ENCODE measurements around the gene SNRPD3. TPM values are rescaled to one million over a fixed set of nuclear protein-coding genes. Genes with fewer than 3 reads are reported as not detected.
"Not testable (repeated sequence)": the region's sequence is repeated elsewhere in the genome, so short reads cannot be mapped to it uniquely, and the experiment has no call there.

SNRPD3 gene
- polyA plus RNA-seq, 3 donors: 221 to 231 (median 227) TPM

GRCh38 chr22:24606340-24606739, 50.5 kb downstream of the SNRPD3 start:
- DNase-seq (ENCODE audit: low read depth in 3 of 3, low spot score in 2 of 3): not testable (repeated sequence)

DNA sequence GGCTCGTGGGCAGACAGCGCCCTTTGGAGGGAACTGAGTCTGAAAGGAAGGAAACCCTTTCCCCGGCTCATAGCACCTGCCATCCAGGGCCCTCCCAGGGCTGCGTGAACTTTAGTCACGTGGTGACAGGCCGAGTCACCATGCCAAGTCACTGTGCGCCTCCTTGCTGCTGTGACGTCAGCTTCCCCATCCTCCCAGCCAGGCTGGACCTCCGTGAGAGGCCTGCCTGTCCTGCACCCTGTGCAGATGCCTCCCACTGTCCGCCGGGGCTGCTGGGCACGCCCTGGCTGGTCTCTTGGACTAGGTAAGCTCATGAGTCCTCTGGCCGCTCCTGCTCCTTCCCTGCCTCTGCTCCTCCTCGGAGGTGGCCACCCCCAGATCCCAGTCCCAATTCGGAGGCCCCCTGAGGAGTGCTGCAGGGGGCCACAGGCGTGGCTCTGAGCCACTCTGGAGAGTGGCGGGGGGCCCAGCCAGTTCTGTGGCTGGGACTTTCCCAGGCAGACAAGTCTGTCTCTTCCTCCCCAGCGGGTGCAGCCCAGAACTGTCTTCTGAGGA, 51.7 kb downstream of the SNRPD3 start:
- not testable (repeated sequence) for DNase-seq (ENCODE audit: low read depth in 3 of 3, low spot score in 2 of 3)

- DNase-seq (ENCODE audit: low read depth in 3 of 3, low spot score in 2 of 3): not testable (repeated sequence)
Observed at GRCh38 chr22:24608327-24608726, 52.5 kb downstream of the SNRPD3 start.

DNA sequence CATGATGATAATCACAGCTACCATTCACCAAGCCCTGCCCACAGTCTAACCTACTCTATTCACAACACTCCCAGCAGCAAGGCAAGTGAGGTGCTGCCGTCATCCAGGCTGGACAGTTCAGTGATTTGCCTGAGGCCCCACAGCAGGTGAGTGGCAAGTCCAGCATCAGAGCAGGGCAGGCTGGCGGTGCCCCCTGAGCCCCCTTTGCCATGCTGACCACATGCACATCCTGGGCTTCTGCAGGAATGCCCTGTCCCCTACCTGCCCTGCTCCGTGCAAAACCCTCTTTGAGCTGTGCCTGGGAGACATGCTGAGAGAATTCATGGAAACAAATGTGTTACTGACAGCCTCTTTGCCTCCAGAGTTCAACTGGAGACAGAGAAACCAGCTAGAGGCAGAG, 54.1 kb downstream of the SNRPD3 start:
- not testable (repeated sequence) for DNase-seq (ENCODE audit: low read depth in 3 of 3, low spot score in 2 of 3)

DNA sequence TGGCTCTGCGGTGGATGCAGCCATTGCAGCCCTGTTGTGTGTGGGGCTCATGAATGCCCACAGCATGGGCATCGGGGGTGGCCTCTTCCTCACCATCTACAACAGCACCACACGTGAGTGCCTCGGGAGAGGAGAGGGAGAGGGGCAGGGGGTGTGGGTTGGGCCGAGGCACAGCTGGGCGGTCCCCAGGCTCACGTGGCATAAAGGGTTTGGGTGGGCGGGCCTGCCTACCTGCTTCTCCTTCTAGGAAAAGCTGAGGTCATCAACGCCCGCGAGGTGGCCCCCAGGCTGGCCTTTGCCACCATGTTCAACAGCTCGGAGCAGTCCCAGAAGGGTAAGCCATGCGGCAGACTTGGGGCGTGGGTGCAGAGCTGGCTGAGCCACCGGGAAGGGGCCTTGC, 59.0 kb downstream of the SNRPD3 start:
- DNase-seq (ENCODE audit: low read depth in 3 of 3, low spot score in 2 of 3): not testable (repeated sequence)

DNA sequence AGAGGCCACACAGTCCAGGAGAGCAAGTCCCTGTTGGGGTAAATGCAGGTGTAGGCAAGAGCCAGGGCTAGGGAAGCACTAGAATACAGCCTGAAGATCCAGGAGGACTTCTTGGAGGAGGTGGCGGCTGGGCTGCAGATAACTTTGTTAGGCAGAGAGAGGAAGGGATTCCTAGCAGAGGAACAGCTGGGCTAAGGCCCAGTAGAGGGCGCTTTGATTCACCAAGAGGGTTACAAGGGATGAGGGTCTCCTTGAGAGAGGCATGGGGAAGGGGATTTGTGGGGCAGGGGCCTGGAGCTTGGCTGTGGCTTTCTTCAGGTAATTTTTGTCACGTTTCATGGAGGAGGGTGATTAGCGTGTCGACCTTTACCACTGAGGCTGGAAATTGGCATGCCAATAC, 65.4 kb downstream of the SNRPD3 start:
- not testable (repeated sequence) for DNase-seq (ENCODE audit: low read depth in 3 of 3, low spot score in 2 of 3)

GRCh38 chr22:24622596-24622995, 66.8 kb downstream of the SNRPD3 start:
- DNase-seq (ENCODE audit: low read depth in 3 of 3, low spot score in 2 of 3): not testable (repeated sequence)

Other genes starting within 250 kb of the SNRPD3 start
- gene ADORA2A, start 128.4 kb upstream of the SNRPD3 start, polyA plus RNA-seq (ENCODE audit: insufficient read length in 3 of 3): 1 to 10 TPM; 5.4 to 7.3 (median 5.9) TPM
- under 1 TPM; 0.37 to 0.54 (median 0.53) TPM for gene UPB1, start 60.7 kb upstream of the SNRPD3 start, polyA plus RNA-seq (ENCODE audit: insufficient read length in 3 of 3)
- 10 to 100 TPM; 87.7 to 98.2 (median 88.1) TPM for gene GUCD1, start 861 bp upstream of the SNRPD3 start, polyA plus RNA-seq (ENCODE audit: insufficient read length in 3 of 3)
- 10 to 100 TPM; 22.1 to 32.7 (median 26.9) TPM for gene LRRC75B, start 37.1 kb downstream of the SNRPD3 start, polyA plus RNA-seq (ENCODE audit: insufficient read length in 3 of 3)
- gene GGT1, start 47.2 kb downstream of the SNRPD3 start, polyA plus RNA-seq (ENCODE audit: insufficient read length in 3 of 3): 10 to 100 TPM; 41.4 to 51.8 (median 51.4) TPM
- gene PIWIL3, start 218.7 kb downstream of the SNRPD3 start, polyA plus RNA-seq (ENCODE audit: insufficient read length in 3 of 3): not detected